PC-9 (cell line): ENCODE data around the gene PLA2G7. TPM values are rescaled to one million over a fixed set of nuclear protein-coding genes. Genes with fewer than 3 reads are reported as not detected.

Experiments
- BruUV-seq: library from RNA; stranded (reverse); fragments of 400-500 nt; replicated peaks from 2 replicates; lab custom pipeline; 2021; lab: Mats Ljungman, UMichigan
- CTCF ChIA-PET: fragments of 300-600 bp; sonication (Branson Sonifier 250); formaldehyde crosslinking; loops from one replicate; lab custom pipeline; 2022; ENCODE audit warnings: antibody characterized with exemption; lab: Charles Lee
- POLR2A ChIA-PET: fragments of 300-600 bp; sonication (Branson Sonifier 250); formaldehyde crosslinking; loops from one replicate; lab custom pipeline; 2022; ENCODE audit warnings: antibody characterized with exemption; ENCODE audit not compliant: unreplicated experiment; lab: Charles Lee
- DNase-seq, 2 experiments: peaks; one replicate each; pipeline versions ENCODE4 v3.0.0 to v3.0.0-alpha.2; 2015 to 2022; ENCODE audit warnings: mixed read lengths in 1 of 2
- H2AFZ ChIP-seq: fragments of 200-600 bp; sonication (generic); 2 replicates; pipeline ENCODE4 v1.8.1; 2017; ENCODE audit warnings: antibody characterized with exemption
- H3F3A ChIP-seq: fragments of 200-600 bp; sonication (generic); 2 replicates; pipeline ENCODE4 v1.8.1; 2017; ENCODE audit warnings: antibody characterized with exemption, mild to moderate bottlenecking, low read depth; ENCODE audit not compliant: insufficient read depth
- H3K27ac ChIP-seq: fragments of 200-600 bp; sonication (generic); 2 replicates; pipeline ENCODE4 v1.6.1; 2016; ENCODE audit warnings: mixed run types
- H3K27me3 ChIP-seq: fragments of 200-600 bp; sonication (generic); 2 replicates; pipeline ENCODE4 v1.6.1; 2016; ENCODE audit warnings: low read depth, mixed run types; ENCODE audit not compliant: insufficient read depth
- H3K36me3 ChIP-seq: fragments of 200-600 bp; sonication (generic); 2 replicates; pipeline ENCODE4 v1.6.1; 2016; ENCODE audit warnings: low read depth, mixed run types
- H3K4me1 ChIP-seq: fragments of 200-600 bp; sonication (generic); replicated peaks from 2 replicates; pipeline ENCODE4 v1.6.1; 2016; ENCODE audit warnings: mixed run types; ENCODE audit not compliant: insufficient read depth
- H3K4me2 ChIP-seq: fragments of 200-600 bp; sonication (generic); 2 replicates; pipeline ENCODE4 v1.6.1; 2017; ENCODE audit warnings: mixed run types
- H3K4me3 ChIP-seq: fragments of 200-600 bp; sonication (generic); 2 replicates; pipeline ENCODE4 v1.6.1; 2016; ENCODE audit warnings: mixed run types
- H3K79me2 ChIP-seq: fragments of 200-600 bp; sonication (generic); 2 replicates; pipeline ENCODE4 v1.6.1; 2017; ENCODE audit warnings: low read depth, mixed run types
- H3K9me2 ChIP-seq: fragments of 200-600 bp; sonication (generic); 2 replicates; pipeline ENCODE4 v1.8.1; 2017; ENCODE audit warnings: mild to moderate bottlenecking; ENCODE audit not compliant: insufficient read depth
- H3K9me3 ChIP-seq: fragments of 200-600 bp; sonication (generic); 2 replicates; pipeline ENCODE4 v1.8.1; 2016; ENCODE audit warnings: low read depth; ENCODE audit not compliant: insufficient read depth
- H4K20me1 ChIP-seq: fragments of 200-600 bp; sonication (generic); 2 replicates; pipeline ENCODE4 v1.8.1; 2017; ENCODE audit not compliant: insufficient read depth
- CTCF ChIP-seq: fragments of 200-600 bp; sonication (generic); conservative IDR thresholded peaks from 2 replicates; pipeline ENCODE4 v1.6.1; 2017; ENCODE audit warnings: mixed run types, antibody characterized with exemption, mild to moderate bottlenecking, moderate library complexity
- EZH2 ChIP-seq: fragments of 200-600 bp; sonication (generic); IDR thresholded peaks from 2 replicates; pipeline ENCODE4 v1.8.0; 2017; ENCODE audit warnings: antibody characterized with exemption, low read depth
- intact Hi-C: fragments of 100-400 bp; cut with micrococcal nuclease; formaldehyde crosslinking; loops from one replicate; pipeline ENCODE4 v1.10.0; 2022; ENCODE audit not compliant: unreplicated experiment
- total RNA-seq: library from RNA; stranded (reverse); gene quantifications from 2 replicates; pipeline ENCODE4 v1.2.3, GENCODE V29; 2021

Gene PLA2G7
- total RNA-seq, 1 experiment from 2014 or later: 0.98 TPM

- H4K20me1 ChIP-seq: no peaks in the 10 kb centered on the region
- intact Hi-C loops: no loop called here
- no peaks in the 10 kb centered on the region for H3F3A ChIP-seq
- no peaks in the 10 kb centered on the region for H3K9me3 ChIP-seq
- CTCF ChIA-PET: no interaction called here
- TF ChIP-seq EZH2 (no peak), CTCF (no peak)
- no peak overlapping the region for H2AFZ ChIP-seq
- no peaks in the 10 kb centered on the region for H3K27me3 ChIP-seq
- BruUV-seq: no TSS peak
- DNase-seq: no peak
- no peaks in the 10 kb centered on the region; the same call in 1 of the 2 replicates for H3K9me2 ChIP-seq
- no peak overlapping the region for H3K27ac ChIP-seq
- H3K4me3 ChIP-seq: no peak overlapping the region
- no peak overlapping the region for H3K4me2 ChIP-seq
- no peaks in the 10 kb centered on the region for H3K36me3 ChIP-seq
- H3K79me2 ChIP-seq: no peaks in the 10 kb centered on the region
- no peaks in the 10 kb centered on the region for H3K4me1 ChIP-seq
- POLR2A ChIA-PET: no interaction called here
Observed at GRCh38 chr6:46773201-46773855, 38.2 kb upstream of the PLA2G7 start.

- Histone ChIP-seq H3K36me3 (no peaks in the 10 kb centered on the region), H2AFZ (no peak overlapping the region), H3F3A (no peaks in the 10 kb centered on the region), H3K79me2 (no peaks in the 10 kb centered on the region), H3K9me2 (no peaks in the 10 kb centered on the region; the same call in 1 of the 2 replicates), H3K27me3 (no peaks in the 10 kb centered on the region), H3K4me2 (no peak overlapping the region), H3K9me3 (no peaks in the 10 kb centered on the region), H3K27ac (no peak overlapping the region), H4K20me1 (no peaks in the 10 kb centered on the region), H3K4me3 (no peak overlapping the region), H3K4me1 (no peaks in the 10 kb centered on the region)
- TF ChIP-seq CTCF (no peak), EZH2 (no peak)
- intact Hi-C loops: no loop called here
- ChIA-PET POLR2A (no interaction called here), CTCF (no interaction called here)
- DNase-seq: no peak
- BruUV-seq: no TSS peak
Observed at GRCh38 chr6:46772762-46773161, 37.6 kb upstream of the PLA2G7 start.

- ChIA-PET POLR2A (no interaction called here), CTCF (no interaction called here)
- Histone ChIP-seq H3K9me2 (no peaks in the 10 kb centered on the region; the same call in 1 of the 2 replicates), H2AFZ (no peak overlapping the region), H3K4me3 (no peak overlapping the region), H3K36me3 (no peaks in the 10 kb centered on the region), H4K20me1 (no peaks in the 10 kb centered on the region), H3K79me2 (no peaks in the 10 kb centered on the region), H3K4me1 (no peaks in the 10 kb centered on the region), H3K27me3 (no peaks in the 10 kb centered on the region), H3F3A (no peaks in the 10 kb centered on the region), H3K4me2 (no peak overlapping the region), H3K9me3 (no peaks in the 10 kb centered on the region), H3K27ac (no peak overlapping the region)
- no TSS peak for BruUV-seq
- DNase-seq: no peak
- TF ChIP-seq CTCF (no peak), EZH2 (no peak)
- intact Hi-C loops: no loop called here
Observed at GRCh38 chr6:46772016-46772415, 36.8 kb upstream of the PLA2G7 start.
